ENCODE measurements around the gene FAR1.

FAR1 gene

GRCh38 chr11:13637125-13638069 lies 31.1 kb upstream of the FAR1 start:
- no peak overlapping the region for H3K27ac ChIP-seq (ENCODE audit: low read depth, low read length)
- H3K27me3 ChIP-seq (ENCODE audit: low read length) = no peaks in the 10 kb centered on the region
- H3K9ac ChIP-seq (ENCODE audit: low read length) = no peak overlapping the region
- H3K4me3 ChIP-seq (ENCODE audit: insufficient read depth, low read length, poor library complexity, severe bottlenecking) = no peak overlapping the region
- no peaks in the 10 kb centered on the region for H3F3A ChIP-seq (ENCODE audit: insufficient read depth)
- no peaks in the 10 kb centered on the region for H3K36me3 ChIP-seq (ENCODE audit: low read length)
- no peak overlapping the region for H3K4me2 ChIP-seq (ENCODE audit: low read depth, low read length, poor library complexity, severe bottlenecking)
- H3K79me2 ChIP-seq (ENCODE audit: insufficient read depth, low read length) = no peaks in the 10 kb centered on the region
- H3K9me2 ChIP-seq (replicated peaks; ENCODE audit: insufficient read depth, low read length) = no peaks in the 10 kb centered on the region
- H3K9me3 ChIP-seq (ENCODE audit: insufficient read depth, low read length) = no peaks in the 10 kb centered on the region
- H4K20me1 ChIP-seq (ENCODE audit: low read depth, low read length) = no peaks in the 10 kb centered on the region
- TF ChIP-seq CTCF (IDR thresholded peaks at IDR 0.05; ENCODE audit: insufficient read depth, low read length, poor library complexity, severe bottlenecking) = no peak
- no peak for TF ChIP-seq EZH2phosphoT487 (conservative IDR thresholded peaks at IDR 0.05; ENCODE audit: low read length)
- no peak overlapping the region for H2AFZ ChIP-seq (ENCODE audit: low read depth, low read length, severe bottlenecking)

- H3K36me3 ChIP-seq (ENCODE audit: low read length) = no peaks in the 10 kb centered on the region
- no peak overlapping the region for H2AFZ ChIP-seq (ENCODE audit: low read depth, low read length, severe bottlenecking)
- H4K20me1 ChIP-seq (ENCODE audit: low read depth, low read length) = no peaks in the 10 kb centered on the region
- no peaks in the 10 kb centered on the region for H3K79me2 ChIP-seq (ENCODE audit: insufficient read depth, low read length)
- H3K4me3 ChIP-seq (ENCODE audit: insufficient read depth, low read length, poor library complexity, severe bottlenecking) = no peak overlapping the region
- no peaks in the 10 kb centered on the region for H3K27me3 ChIP-seq (ENCODE audit: low read length)
- H3K9ac ChIP-seq (ENCODE audit: low read length) = no peak overlapping the region
- no peaks in the 10 kb centered on the region for H3F3A ChIP-seq (ENCODE audit: insufficient read depth)
- H3K27ac ChIP-seq (ENCODE audit: low read depth, low read length) = no peak overlapping the region
- no peaks in the 10 kb centered on the region for H3K9me3 ChIP-seq (ENCODE audit: insufficient read depth, low read length)
- H3K4me2 ChIP-seq (ENCODE audit: low read depth, low read length, poor library complexity, severe bottlenecking) = no peak overlapping the region
- H3K9me2 ChIP-seq (replicated peaks; ENCODE audit: insufficient read depth, low read length) = no peaks in the 10 kb centered on the region
- no peak for TF ChIP-seq CTCF (IDR thresholded peaks at IDR 0.05; ENCODE audit: insufficient read depth, low read length, poor library complexity, severe bottlenecking)
- no peak for TF ChIP-seq EZH2phosphoT487 (conservative IDR thresholded peaks at IDR 0.05; ENCODE audit: low read length)
These were observed 30.0 kb upstream of the FAR1 start for GRCh38 chr11:13638422-13638821.

GRCh38 chr11:13644997-13645687 lies 23.3 kb upstream of the FAR1 start:
- no peaks in the 10 kb centered on the region for H3F3A ChIP-seq (ENCODE audit: insufficient read depth)
- no peaks in the 10 kb centered on the region for H3K36me3 ChIP-seq (ENCODE audit: low read length)
- H2AFZ ChIP-seq (ENCODE audit: low read depth, low read length, severe bottlenecking) = no peak overlapping the region
- H3K9ac ChIP-seq (ENCODE audit: low read length) = no peak overlapping the region
- no peak overlapping the region for H3K4me3 ChIP-seq (ENCODE audit: insufficient read depth, low read length, poor library complexity, severe bottlenecking)
- no peaks in the 10 kb centered on the region for H3K9me3 ChIP-seq (ENCODE audit: insufficient read depth, low read length)
- no peak overlapping the region for H3K4me2 ChIP-seq (ENCODE audit: low read depth, low read length, poor library complexity, severe bottlenecking)
- no peak for TF ChIP-seq CTCF (IDR thresholded peaks at IDR 0.05; ENCODE audit: insufficient read depth, low read length, poor library complexity, severe bottlenecking)
- TF ChIP-seq EZH2phosphoT487 (conservative IDR thresholded peaks at IDR 0.05; ENCODE audit: low read length) = no peak
- no peak overlapping the region for H3K27ac ChIP-seq (ENCODE audit: low read depth, low read length)
- H4K20me1 ChIP-seq (ENCODE audit: low read depth, low read length) = no peaks in the 10 kb centered on the region
- H3K9me2 ChIP-seq (replicated peaks; ENCODE audit: insufficient read depth, low read length) = 0 out of 2 replicates have a peak, but pooled peaks cover 3% of the 10 kb centered on the region
- H3K27me3 ChIP-seq (ENCODE audit: low read length) = no peaks in the 10 kb centered on the region
- H3K79me2 ChIP-seq (ENCODE audit: insufficient read depth, low read length) = no peaks in the 10 kb centered on the region
